HT1080 (cell line): Measurements from ENCODE around the gene FOXP4. TPM values are rescaled to one million over a fixed set of nuclear protein-coding genes. Genes with fewer than 3 reads are reported as not detected.

ENCODE experiments used
- DNase-seq: peaks from one replicate; pipeline ENCODE4 v3.0.0-alpha.2; 2015; ENCODE audit warnings: low read depth
- polyA plus RNA-seq, 2 experiments: library from polyadenylated mRNA; depleted of rRNA; stranded (reverse); fragments of >200 nt; gene quantifications; 2 replicates each; pipeline ENCODE4 v1.2.3, GENCODE V29; 2015
- total RNA-seq: library from RNA; depleted of rRNA; stranded (reverse); fragments of >200 nt; shearing (Covaris generic); gene quantifications from 2 replicates; pipeline ENCODE4 v1.2.3, GENCODE V29; 2014; rRNA removed

FOXP4 gene
- 4.9 and 10.8 TPM in 2 replicates for total RNA-seq
- 27.1 and 29.7 TPM in 2 replicates for polyA plus RNA-seq (2015; cell fraction: cytosol; rRNA removed)
- 16.2 and 18.2 TPM in 2 replicates for polyA plus RNA-seq (2015; cell fraction: nucleus; rRNA removed)

GRCh38 chr6:41545703-41546474 is at the start of gene FOXP4:
TSS of gene FOXP4 (plus strand) at chr6:41546381. CDS start at chr6:41565761, 19,380 bp downstream.
- peak; percentile 89 for DNase-seq

GRCh38 chr6:41497573-41497972 is 48.6 kb upstream of the FOXP4 start:
- DNase-seq: no peak

DNA sequence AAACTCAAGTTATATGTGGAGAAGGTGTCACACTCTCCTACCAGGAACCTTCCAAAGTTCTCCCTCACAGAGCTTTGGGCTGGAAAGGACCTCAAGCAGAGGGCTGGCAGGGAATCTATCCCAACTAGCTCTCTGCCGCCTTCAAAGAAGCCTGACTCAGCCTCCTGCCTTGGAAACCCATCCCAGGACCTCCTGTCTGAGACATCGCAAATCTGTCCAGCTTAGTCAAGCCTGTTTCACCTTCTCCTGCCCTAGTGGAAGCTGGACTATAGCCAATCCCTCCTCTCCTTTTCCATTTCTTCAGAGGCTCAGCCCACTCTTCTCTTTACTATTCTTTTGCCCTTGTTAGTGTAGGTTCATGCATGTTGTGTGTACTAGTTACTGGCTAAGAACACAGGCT is 48.2 kb upstream of the FOXP4 start:
- peak; percentile 42 for DNase-seq

DNA sequence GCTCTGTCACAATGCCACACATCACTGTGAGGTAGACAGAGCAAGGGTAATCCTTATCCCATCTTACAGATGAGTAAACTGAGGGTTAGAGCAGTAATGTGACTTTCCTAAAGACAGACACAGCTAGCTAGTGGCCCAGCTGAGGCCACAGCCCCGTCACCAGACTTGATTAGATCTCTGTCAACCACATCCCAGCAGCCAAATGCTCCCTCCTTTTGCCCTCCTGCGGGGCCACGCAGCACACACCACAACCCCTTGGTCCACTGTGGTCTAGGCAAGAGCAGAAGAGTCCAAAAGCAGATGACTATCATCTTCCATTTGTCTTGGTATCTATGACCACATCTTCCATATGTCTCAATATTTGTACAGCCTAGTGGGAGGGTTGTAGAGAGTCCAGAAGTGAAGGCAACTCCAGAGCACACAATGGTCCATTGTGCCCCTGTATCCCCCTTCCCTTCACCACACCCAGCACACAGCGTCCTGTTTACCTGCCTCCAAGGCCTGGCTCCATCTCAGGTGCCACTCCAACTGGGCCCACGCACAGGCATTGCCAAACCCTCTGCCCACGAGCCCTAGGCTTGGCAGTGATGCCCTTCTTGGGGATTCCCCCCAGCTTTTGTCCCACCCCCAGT is 47.1 kb upstream of the FOXP4 start:
- DNase-seq: no peak

- no peak for DNase-seq
These were observed 45.6 kb upstream of the FOXP4 start for GRCh38 chr6:41500561-41500960.

DNA sequence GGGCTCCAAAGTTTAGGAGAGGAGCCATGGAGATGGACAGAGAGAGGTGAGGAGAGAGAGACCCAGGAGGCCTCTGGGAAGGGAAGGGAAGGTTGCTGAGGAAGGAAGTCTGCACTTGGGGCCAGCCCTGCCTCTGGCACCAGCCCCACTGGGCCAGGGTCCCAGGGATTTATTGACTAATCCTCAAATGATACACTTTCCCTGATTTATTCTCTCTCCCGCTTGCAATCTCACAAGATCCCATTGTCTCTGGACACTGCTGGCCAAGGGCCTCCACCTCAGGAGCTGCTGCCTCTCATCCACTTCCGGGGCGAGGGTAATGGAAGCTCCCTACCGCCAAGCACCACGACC is 43.6 kb upstream of the FOXP4 start:
- no peak for DNase-seq

- no peak for DNase-seq
These were observed 43.1 kb upstream of the FOXP4 start for GRCh38 chr6:41502917-41503671.

DNA sequence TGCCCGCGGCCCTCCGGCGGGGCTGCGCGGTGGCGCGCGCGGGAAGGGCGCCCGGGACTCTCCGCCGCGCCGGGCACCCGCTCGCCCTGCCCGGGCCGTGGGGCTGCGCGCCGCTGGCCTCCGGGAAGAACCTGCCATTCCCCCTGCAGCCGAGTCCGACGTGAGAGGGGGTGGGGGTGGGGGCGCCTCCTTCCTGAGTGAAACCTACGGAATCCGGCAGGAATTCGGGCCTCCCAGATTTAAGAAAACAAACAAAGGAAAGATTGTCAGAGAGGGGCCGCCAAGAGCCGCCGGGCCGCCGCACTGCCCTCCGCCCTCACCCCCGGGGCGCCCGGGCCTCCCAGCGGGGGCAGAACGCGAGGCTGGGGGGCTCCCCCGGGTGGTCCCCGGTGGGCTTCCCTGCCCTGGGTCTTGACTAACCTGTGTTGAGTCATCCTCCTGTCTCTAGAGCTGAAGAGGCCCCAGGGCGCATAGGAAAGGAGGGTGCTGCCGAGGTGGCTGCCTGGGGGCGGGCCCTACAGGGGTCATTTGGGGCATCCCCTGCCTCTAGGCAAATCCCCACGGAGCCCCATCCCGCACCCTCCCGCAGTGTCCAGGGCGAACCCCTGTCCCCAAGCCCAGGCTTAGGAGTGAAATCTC is 42.2 kb upstream of the FOXP4 start:
- peak; percentile 37 for DNase-seq

- no peak for DNase-seq
These were observed 41.6 kb upstream of the FOXP4 start for GRCh38 chr6:41504466-41505121.

DNA sequence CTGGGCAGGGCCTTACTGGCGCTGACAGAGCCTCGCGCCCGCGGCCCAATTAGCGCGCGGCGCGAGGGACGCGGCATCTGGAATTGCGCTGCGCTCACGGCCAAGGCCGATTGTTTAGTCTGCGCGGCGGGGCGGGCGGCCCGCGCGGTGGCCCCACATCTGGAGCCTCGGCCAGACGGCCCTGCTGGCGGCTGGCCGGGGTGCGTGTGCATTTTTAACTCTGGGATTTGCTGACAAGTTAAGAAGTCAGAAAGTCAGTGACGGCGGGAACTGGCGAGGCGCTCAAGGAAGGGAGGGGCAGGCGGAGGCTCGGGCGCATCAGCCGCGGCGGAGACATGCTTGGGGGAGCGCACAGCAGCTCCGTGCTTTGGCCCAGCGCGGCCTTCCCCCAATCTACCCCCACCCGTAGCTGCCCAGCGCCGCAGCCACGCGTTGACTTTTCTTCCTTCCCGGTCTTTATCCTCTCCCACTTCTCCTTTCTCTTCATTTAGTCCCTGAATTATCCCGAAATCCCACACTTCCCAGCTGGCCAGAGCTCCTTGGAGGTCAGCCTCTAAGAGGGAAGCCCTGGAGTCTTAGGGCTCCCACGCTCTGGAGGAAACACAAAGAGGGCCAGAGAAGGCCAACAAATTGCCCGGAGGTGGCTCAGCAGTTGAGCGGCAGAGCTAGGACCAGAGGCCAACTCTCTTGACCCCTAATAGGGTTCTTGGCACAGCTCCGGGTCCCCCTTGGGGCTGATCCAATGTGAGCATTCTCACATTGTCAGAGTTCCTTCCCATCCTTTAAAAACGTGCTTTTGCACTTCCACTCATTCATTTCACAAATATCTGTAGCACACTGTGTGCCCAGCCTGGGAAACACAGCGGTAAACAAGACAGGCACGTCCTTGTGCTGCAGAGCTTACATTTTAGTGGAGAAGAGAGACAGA is 40.8 kb upstream of the FOXP4 start:
- DNase-seq: no peak

GRCh38 chr6:41508479-41508878 is 37.7 kb upstream of the FOXP4 start:
- DNase-seq: no peak

DNA sequence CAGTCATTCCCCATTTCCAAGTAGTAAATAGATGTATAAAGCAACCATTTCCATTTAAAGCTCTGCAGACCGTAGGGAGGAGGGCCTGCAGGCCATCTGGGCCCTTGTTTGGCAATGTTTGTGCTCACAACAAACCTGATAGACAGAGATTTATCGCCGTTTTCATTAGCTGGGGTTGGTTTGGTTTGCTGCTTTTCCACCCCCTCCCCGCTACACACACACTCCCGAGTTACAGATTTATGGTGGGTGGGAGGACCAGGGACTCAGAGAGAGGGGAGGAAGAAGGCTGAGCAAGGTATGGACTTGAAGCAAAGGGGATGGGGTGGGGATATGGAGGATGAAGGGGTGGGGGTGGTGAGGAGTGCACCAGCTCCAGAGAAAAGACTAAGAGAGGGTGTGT is 36.6 kb upstream of the FOXP4 start:
- DNase-seq: no peak

DNA sequence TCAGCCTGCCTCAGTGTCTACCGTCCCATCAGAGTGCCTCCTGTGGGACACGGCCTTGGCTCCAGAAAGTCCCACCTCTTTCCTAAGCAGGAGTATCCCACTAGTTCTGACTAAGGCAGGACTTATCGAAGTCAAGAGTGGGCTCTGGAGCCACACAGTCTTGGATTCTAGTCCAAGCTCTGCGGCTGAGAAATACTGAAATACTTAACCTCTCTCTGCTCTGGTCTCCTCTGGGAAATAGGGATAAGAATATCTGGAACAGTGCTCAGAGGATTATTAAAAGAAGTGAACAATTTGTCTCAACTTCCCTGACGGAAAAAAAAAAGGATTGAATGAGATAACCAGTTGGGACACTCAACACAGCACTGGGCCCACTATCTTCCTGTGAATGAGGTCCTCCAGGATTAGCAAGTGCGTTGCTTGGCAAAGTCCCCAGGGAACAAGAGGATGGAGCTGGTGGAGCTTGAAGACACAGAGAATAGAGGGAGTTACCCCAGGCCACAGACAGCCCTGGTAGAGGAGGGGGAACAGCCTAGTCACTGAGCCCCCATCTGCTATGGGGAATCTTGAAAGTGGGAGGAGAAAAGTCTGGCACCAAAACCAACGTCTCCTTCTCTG is 34.6 kb upstream of the FOXP4 start:
- DNase-seq: no peak

DNA sequence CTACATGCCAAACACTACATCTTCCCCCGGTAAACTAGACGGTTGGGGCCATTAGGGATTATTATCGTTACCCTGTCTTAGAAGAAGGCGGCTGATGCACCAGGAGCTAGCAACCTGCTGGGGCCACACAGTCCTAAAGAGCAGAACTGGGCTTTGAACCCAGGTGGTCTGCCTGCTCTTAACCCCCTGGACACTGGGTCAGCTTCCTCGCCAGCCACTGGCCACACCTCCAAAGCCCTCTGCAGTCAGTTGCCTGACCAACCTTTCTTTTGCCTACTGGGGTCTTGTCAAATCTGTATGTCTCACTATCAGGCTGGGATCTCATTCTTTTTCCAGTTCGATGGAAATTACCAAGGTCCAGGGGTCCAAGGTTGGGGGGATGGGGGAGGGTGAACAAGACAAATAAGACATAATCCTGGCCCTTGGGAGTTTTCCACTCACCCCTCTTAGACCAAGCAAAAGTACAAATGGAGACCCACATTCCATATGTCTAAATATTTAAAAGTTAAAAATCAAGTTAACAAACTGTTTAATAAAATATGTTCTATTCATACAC is 34.0 kb upstream of the FOXP4 start:
- DNase-seq: no peak

DNA sequence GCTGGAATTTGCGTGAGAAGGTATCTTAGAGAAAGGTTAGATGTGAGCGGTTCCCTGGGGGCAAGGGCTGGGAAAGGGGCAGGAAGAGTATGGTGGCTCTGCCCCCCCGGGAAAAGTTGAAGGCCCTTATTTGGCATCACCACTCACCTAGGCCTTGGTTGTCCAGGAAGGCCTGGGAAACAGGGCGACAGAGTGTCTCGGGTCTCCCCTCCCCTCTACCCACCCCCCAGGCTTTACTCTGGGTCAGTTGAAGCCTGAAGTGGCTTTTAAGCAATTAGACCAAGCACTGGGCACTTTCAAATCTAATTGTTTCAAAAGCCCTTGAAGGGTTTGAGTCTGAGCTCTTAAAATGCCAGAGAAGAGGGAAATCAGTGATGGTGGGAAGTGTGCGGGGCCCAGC is 30.2 kb upstream of the FOXP4 start:
- no peak for DNase-seq

- no peak for DNase-seq
These were observed 28.1 kb upstream of the FOXP4 start for GRCh38 chr6:41518118-41518517.

- no peak for DNase-seq
These were observed 26.9 kb upstream of the FOXP4 start for GRCh38 chr6:41519305-41519744.

DNA sequence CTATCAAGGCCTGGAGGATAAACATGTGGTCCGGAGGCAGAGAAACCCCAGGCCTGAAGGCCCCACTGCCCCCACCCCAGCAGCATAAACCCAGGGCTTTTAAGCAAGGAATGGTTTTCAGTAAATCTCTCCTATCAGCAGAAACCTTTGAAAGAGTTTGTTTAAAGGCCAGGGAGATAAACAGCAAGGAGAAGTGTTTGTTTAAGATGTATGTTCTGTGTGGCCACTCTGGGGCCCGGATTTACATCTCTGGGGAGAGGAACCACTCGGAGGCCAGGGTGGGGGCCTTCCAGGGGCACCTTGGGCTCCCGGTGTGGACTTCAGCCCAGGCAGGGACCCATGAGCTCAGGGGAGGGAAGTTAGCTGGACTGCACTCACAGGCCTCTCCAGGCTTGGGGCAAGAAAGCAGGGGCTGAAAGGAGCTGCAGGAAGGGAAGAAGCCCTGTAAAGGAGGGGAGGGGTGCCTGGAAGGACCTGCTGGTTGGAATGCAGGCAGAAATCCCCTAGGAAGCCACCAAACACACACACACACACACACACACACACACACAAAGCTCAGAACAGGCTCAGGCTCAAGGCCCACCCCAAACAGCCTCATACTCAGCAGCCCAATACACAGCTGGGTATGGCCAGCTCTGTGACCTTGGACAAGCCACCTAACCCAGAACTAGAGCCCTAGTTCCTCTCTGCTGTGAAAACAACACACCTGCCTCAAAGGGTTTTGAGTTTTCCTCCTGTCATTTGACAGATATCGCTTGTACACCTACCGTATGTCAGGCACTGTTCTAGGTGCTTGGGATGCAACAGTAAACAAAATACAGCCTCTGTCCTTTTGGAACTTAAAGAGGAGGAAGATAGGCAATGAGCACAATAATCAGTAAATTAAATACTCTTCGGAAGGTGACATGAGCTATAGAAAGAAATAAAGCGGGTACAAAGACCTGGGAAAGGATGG is 26.2 kb upstream of the FOXP4 start:
- DNase-seq: no peak
